Islet of Langerhans (tissue), 1 donor: ENCODE data around the gene DNAJA4.

Source experiments
- FAIRE-seq: peaks from one replicate; lab custom pipeline; 2011; peaks lifted over from hg19 to GRCh38; lab: Jason Lieb, UNC

Gene DNAJA4

DNA sequence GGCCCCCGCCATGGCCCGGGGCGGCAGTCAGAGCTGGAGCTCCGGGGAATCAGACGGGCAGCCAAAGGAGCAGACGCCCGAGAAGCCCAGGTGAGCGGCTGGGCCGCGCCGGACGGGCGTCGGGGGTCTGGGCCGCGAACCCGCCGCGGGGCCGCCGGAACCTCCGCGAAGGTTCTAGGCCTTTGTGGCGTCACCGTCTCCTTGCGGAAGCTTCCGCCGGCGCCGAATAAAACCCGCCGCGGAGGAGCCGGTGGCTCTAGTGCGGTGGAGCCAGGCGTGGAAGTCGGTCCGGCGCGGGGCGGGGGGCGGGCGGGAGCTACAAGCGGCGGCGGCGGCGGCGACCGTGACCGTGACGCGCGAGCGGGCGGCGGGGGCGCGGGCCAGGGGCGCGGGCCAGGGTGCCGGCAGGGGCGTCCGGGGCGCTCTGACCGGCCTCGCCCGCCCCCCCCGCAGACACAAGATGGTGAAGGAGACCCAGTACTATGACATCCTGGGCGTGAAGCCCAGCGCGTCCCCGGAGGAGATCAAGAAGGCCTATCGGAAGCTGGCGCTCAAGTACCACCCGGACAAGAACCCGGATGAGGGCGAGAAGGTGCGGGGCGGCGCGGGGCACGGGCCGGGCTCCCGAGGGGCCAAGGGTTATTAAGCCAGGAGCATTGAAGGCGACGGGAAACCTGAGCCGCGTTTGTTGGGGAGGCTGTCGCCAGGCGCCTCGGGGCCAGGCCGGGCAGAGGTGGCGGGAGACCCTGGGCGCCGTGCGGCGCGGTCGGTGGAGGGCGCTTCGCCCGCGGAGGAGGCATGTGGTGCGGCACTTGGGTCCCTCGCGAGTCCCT, at the start of gene DNAJA4:
DNAJA4 (plus strand) TSS at position 259 of the 833 bp plus-strand sequence; CDS start at position 461, 202 bp downstream.
- FAIRE-seq = no peak

DNA sequence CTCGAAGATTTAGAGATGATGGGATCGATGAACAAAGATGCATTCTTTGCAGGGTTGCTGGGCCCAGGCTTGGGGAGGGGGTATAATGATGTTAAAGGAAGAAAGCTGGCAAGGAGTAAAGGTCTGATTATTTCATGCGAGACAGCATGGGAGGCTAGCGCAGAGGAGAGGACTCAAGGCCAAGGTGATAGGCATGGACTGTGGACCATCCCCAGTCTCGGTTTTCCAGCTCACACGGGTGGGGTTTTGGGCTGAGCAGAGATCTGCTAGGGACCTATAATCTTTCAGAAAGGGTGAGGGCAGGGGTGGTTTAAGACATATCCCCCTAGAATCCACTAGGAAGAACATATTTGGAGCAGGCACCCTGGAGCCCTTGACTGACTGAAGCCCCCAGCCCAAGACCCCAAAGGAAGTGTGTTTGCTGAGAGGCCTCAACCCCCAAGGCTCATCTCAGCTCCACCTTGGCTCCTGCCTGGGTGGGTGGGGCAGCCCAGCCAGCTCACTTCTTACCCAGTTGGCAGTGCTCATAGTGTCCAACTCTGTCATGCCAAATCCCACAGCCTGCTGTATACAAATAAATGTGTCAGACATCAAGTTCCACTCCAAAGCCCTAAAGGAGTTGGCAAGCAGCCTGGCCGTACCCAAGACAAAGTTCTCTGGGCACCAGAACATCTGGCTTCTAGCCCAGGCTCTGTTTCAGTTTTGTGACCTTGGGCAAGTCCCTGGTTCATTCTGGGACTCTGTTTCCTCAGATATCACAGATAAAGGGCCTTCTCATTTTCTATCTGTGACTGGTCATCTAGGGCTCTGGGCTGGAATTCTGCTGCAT, 47.9 kb upstream of the DNAJA4 start:
- FAIRE-seq = no peak

DNA sequence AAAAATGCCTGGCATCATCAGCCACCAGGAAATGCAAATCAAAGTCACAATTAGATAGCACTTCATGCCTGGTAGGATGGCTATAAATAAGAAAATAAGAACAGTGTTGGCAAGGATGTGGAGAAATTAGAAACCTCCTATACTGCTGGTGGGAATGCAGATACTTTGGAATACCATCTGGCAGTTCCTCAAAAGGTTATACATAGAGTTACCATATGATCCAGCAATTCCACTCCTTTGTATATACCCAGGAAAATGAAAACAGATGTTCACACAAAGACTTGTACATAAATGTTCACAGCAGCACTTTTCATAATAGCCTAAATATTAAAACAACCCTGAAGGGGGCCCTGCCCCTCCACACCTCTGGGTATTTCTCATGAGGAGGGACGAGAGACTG, 43.6 kb upstream of the DNAJA4 start:
- FAIRE-seq = no peak

DNA sequence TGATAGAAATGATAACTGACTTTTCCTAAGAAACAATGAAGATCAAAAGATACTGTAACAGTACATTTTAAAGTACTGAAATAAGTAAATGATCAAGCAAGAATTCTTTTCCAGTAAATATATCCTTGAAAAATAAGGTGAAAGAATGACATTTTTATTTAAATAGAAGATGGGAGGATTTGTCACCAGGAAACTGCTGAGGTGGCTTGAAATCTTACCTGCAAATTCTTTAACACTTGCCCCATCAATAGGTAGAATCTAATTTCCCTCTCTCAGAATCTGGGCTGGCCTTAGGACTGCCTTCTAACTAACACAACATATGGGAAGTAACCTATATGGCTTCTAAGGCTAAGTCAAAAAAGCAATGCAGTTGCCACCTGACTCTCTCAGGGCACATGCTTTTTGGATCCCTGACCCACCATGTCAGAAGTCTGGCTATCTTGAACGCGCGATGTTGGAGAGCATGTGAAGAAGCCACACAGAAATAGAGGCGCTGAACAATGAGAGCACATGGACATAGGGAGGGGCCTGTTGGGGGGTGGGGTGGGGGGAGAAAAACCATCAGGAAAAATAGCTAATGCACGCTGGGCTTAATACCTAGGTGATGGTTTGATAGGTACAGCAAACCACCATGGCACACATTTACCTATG, 41.5 kb upstream of the DNAJA4 start:
- no peak for FAIRE-seq

DNA sequence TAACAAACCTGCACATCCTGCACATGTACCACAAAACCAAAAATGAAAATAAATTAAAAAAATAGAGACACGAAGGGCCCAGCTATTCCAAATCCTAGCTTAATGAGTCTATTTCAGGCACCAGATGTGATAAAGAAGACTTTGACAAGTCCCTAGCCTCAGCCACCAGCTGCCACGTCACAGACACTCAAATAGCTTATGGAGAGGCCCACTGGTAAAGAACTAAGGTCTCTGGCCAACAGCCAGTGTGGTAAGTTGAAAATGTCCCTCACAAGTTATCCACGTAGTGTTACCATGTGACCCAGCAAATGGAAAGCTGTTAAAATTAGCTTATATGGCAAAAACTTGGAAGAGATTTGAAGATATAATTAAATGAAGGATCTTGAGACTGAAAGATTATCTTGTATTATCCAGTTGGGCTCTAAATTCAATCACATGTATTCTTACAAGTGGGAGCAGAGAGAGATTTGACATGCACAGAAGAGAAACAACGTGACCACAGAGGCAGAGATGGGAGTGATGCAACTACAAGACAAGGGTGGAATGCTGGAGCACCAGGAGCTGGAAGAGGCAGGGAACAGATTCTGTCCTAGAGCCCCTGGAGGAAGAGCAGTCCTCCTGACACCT, 40.9 kb upstream of the DNAJA4 start:
- no peak for FAIRE-seq

DNA sequence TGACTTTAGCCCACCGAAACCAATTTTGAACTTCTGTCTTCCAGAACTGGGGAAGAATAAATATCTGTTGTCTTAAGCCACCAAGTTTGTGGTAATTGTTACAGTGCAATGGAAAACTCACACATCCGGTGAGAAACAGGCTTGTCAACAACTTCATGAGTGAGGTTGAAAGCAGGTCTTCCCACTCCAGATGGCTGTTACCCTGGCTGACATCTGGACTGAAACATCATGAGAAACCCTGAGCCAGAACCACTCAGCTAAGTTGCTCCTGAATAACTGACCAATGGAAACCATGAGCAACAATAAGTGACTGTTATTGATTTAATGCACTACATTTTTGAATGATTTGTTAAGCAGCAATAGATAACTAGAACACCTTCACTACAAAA, 40.3 kb upstream of the DNAJA4 start:
- no peak for FAIRE-seq

DNA sequence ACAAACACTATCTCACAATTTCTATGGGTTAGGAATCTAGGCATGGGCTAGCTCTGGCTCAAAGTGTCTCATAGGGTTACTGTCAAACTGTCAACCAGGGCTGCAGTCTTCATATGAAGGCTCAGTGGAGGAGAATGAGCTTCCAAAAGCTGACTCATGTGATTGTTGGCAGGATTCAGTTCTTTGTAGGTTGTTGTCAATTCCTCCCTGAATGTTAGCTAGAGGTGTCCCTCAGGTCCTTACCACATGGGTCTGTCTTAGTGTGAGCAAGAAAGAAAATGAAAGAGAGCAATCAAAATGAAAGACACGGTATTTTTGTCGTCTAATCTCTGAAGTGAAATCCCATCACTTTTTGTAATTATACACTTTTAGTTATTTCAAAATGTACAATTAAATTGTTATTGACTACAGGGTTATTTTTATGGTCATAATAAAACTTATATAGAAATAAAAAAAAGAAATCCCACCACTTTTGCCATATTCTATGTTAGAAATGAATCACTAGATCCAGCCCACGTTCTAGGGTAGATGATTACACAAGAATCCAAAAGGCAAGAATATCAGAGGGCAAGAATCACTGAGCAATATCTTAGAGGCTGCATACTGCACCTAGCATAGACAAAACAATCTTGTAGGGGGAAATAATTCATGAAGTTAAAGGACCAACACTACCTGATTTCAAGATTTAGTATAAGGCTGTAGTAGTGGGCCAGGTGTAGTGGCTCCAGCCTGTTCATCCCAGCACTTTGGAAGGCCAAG, 38.4 kb upstream of the DNAJA4 start:
- FAIRE-seq = no peak

DNA sequence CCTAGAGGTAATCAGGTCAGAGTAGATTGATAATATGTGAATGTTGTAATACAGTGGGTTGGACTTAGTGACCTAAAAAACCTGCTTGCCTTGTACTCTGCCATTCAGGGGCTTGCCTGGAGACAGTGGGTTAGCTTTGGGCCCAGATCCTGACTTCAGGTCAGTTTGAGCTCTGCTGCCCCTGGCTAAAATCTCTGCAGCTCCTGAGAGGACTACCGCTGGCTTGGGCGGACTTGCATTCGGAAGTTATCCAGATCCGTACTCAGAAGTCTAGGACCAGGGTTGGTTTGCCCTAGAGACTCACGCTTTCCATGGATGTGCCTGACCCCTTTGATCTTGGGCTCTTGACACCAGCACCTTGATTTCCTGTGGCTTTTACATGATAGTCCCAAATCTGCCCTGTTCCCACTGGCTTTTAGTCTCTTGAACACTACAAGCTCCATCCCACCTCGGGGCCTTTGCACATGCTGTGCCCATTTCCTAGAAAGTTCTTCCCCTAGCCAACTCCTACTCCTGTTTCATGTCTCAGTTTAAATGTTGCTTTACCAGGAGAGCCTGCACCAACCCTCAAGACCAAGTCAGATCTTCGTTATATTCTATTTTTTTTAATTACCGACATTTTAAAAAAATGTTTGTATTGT, 35.9 kb upstream of the DNAJA4 start:
- no peak for FAIRE-seq

DNA sequence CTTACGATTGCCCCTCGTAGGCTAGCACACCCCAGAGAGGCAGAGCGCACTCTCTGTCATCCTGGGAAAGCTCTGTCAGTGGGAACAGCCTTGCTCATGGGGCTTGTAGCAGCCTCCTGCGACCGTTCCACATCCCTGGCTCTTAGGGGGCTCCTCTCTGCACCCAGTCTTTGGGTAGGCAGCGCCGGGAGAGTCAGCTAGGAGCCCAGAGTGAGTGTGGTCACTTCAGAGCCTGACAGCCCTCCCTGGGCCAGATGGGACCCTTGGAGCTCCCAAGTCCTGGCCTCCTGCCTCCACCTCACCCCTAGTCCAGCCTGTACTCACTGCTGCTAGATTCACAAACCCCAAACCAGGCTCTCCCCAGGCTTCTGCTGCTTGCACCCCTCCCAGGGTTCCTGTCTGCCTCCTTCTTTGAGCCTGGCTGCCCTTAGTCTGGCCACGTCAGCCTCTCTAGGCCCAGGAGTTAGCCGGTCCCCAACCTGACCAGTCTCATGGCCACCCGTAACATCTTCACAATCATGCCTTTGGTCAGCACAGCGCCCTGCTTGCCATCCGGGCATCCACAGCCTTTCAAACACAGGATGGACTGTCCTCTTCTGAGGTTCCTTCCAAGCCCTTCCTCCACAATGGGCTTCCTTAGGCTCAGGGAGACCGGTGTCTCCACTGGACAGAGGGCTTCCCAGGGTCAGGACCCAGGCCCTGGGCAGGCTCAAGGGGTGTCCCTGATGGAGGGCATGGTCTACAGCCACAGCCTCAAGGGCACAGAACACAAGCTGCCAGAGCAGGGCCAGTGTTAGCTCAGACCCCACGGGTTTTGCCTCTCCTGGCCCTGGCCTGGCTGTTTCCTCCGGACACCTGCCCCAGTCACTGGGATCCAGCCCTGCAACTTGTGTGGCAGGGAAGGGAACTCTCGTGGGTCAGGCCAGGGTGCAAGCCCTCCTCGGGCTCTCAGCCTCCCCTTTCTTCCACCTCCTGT, 34.6 kb upstream of the DNAJA4 start:
- no peak for FAIRE-seq

DNA sequence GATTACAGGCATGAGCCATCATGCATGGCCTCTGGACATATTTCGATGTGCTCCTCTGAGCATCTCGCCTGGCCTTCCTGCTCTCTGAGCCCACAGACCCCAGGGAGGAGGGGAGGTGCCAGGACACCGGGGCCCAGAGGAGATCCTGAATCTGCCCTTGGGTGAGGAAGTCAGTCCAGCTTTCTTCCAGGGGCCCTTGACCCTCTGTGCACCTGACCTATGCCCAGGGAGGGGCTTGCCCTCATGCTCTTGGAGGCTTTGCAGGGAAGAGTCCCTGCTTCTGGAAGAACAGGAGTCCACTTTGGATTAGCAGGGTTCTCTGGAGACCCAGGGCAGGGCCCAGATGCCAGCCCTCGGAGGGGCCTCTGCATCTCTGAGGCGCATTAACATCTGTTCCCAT, 31.4 kb upstream of the DNAJA4 start:
- FAIRE-seq = no peak

DNA sequence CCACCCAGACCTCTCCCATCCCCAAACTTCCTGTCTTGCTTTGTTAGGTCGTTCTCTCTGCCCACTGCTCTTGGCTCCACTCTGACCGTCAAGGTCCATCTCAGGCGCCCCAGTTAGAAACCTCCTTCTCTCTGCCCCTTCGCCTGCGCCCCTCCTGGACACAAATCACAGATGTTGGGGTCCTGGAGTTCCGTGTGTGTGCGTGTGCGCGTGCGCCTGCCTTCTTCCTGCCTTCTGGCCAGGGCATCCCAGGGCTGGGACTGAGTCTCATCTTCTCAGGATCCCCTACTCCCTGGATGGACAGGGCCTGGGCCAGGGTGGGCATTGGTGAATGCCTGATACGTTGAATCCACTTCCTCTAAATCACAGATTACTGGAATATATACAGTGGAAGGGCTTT, 30.9 kb upstream of the DNAJA4 start:
- FAIRE-seq = no peak

DNA sequence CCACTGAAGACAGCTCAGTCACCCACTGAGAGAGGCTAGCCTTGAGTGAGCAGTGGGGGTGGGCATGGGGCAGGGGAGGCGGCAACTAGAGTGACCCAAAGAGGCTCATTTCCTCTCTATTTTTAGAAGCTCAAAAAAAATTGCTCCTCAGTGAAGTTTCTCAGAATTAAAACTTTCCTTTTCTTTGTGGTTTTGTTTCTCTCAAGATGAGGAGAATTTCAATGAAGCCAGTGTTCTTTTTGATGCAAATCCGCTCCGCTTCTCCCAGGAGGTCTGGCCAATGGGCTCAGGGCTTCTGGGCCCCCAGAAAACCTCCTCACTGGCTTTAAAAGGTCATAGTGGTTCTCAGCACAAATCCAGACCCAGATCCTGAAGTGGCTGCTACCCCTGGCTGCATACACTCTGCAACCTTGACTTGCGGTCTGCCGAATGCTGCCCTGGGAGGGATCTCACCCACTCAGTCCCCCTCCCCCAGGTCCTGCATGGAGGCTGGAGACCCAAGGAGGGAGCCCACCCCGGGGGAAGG, 29.8 kb upstream of the DNAJA4 start, which contains the start of gene ACSBG1:
ACSBG1 (minus strand) TSS at position 51 of the 526 bp plus-strand sequence. CDS start 64 bp downstream, outside the sequence.
- no peak for FAIRE-seq

DNA sequence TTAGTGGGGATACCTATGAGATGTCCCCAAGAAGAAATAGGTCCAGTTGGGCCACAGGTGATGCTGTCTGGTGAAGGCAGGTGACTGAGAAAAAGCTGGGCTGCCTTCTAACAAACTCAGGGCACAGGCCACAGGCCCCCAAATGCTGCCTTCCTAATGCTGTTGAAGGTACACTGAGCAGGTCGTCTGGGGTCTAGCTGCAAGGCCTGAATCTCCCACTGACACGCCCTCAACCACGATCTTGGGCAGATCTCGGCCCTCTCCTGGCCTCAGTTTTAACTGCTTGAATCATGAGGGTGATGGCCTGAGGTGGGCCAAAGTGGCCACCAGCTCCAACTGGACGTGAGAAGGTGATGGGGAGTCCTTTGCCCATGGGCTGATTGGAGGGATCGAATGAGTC, 27.9 kb upstream of the DNAJA4 start:
- FAIRE-seq = no peak

DNA sequence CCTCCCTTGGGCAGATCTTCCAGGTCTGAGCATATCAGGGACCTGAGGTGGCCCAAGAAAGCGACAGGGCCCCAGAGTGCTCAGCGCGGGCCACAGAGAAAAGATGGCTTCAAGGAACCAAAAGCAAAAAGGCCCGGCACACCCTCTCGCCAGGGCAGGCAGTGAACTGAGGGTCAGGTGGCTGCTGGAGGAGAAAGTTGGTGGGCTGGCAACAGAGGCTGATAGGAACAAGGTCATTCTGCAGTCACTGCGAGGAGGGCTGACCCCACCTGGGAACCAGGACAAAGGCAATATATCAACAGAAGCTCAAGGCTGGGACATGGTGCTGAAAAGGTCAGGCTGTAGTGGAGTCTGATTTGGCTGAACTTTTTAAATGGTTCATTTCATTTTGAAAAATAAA, 27.2 kb upstream of the DNAJA4 start:
- no peak for FAIRE-seq

DNA sequence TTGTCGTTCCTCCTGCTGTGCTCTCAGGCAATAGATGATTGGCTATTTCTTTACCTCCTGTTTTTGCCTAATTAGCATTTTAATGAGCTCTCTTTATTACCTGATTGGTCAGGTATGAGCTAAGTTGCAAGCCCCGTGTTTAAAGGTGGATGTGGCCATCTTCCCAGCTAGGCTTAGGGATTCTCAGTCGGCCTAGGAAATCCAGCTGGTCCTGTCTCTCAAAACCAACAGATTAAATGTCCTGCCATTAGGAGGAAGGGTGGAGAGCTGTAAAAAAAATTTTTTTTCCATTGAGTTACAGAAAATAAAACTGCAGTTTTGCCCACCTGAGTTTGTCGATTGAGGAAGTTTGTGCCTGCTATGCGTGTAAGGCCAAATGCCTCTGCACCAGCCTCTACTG, 24.6 kb upstream of the DNAJA4 start:
- no peak for FAIRE-seq

DNA sequence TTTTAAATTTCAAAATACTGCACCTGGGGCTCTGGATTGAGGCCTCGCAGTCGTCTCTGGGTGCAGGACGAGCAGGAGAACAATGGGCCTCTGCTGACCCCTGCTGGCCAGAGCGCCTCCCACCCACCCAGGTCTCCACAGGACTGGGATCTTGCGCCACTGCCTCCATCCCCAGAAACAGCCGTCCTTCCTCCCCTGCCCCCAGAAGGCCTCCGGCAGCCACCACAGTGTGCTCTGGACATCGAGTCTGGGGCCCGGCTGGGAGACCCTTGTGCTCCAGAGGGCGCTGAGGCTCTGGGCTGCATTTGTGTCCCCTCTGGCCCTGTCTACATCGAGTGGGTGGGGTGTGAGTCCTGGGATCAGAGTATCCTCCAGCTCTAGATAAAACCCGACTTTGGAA, 23.3 kb upstream of the DNAJA4 start:
- no peak for FAIRE-seq

DNA sequence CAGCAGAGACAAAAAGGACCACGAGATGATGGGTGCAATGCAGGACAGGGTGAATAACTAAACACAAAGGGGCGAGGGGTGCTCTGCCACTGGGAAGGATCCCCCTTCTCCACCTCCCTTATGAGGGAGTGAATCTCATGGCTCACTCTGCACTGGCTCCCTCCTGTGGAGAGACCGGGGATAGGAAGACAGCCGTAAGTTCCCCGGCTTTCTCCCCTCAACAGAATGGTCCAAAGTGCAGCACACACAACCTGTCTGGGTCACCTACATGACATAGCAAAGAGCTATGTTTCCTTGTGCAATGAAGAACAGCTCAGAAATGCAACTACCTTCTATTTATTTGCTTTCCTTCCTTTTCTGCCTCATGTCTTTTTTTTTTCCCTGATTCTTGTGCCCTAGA, 22.2 kb upstream of the DNAJA4 start:
- FAIRE-seq = no peak

DNA sequence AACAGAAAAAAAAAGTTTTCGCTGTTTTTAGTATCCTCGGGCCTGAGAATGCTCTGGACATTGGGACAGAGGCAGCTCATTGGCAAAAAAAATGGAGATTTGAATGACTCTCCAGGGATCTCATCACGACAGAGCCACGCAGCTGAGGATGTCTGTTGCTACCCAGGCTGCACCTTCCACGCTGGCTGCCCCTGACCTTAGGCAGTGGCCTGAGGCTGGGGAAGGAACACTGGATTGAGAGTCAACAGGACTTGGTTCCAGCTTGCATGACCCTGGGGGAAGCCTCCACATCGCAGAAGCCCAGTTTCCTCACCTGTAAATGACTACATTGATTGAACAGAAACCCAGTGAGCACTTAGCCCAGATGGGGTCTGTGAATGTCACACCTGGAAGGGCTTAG, 21.3 kb upstream of the DNAJA4 start:
- FAIRE-seq = no peak

DNA sequence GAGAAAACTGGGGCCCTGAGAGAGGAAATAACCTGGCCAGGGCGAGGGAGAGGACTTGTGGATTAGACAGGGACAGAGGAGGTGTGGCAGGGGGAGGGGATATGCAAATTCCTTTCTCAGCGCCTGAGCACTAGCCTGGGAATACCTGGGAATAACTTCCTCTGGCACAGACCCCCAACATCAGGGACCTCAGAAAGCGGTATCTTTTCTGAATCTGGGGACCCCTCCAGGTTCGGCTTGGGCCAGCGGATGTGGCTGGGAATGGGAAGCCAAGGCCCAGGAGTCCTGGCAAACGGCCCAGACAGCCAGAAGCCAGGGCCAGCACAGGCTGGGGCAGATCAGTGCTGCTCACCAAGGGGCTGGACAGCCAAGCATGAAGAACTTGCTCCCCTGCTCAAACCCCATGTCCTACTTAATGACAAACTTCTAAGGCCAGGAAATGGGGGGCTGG, 20.8 kb upstream of the DNAJA4 start:
- FAIRE-seq = no peak

DNA sequence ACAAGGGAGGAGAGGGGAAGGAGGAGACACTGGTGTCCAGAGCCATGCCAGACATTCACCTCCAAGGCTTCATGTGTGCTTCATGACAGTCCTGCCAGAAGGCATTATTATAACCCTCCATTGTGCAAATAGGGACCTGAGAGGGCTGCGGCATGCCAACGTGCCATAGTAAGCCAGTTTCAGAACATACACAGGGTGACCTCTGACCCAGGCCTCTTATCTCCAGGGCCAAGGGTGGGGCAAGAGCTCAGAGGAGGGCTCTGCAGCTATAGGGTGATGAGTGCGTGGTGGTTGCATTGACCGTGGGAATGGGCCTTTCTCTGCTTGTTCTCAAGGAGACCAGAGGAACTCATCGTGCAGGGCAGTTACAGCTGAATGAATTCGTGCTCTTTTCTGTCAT, 20.3 kb upstream of the DNAJA4 start:
- FAIRE-seq = no peak
